Natural killer cell (primary cell): Measurements from ENCODE around the gene YPEL1. TPM values are rescaled to one million over a fixed set of nuclear protein-coding genes. Genes with fewer than 3 reads are reported as not detected.
A peak's percentile ranks its signal among the peaks of the same experiment; 100 is the strongest.

Experiments
- ATAC-seq, 3 donors: fragments of 150-1000 bp in 2 of 3; fragments of 200-7000 bp in 1 of 3; cut with Tn5 transposase; 1 replicate in 1 of 3; 2 replicates in 2 of 3; pipeline ENCODE4 v1.10.0; 2021; ENCODE audit warnings: mild to moderate bottlenecking in 2 of 3, moderate library complexity in 2 of 3
- DNase-seq, 2 donors: peaks; one replicate each; pipeline versions ENCODE4 v3.0.0 to v3.0.0-alpha.2; 2013 to 2021; ENCODE audit warnings: mixed read lengths in 1 of 2
- H3K27ac ChIP-seq: one replicate; pipeline ENCODE4 v1.5.1; 2013; ENCODE audit warnings: mild to moderate bottlenecking, low read length
- H3K27me3 ChIP-seq: one replicate; pipeline ENCODE4 v1.6.1; 2013; ENCODE audit warnings: low read length; ENCODE audit not compliant: control insufficient read depth, insufficient read depth
- H3K36me3 ChIP-seq: one replicate; pipeline ENCODE4 v1.6.1; 2013; ENCODE audit warnings: low read length; ENCODE audit not compliant: control insufficient read depth, insufficient read depth
- H3K4me1 ChIP-seq: one replicate; pipeline ENCODE4 v1.6.1; 2013; ENCODE audit warnings: low read length; ENCODE audit not compliant: control insufficient read depth, insufficient read depth
- H3K4me3 ChIP-seq: one replicate; pipeline ENCODE4 v1.5.1; 2013; ENCODE audit warnings: low read length
- H3K9me3 ChIP-seq: one replicate; pipeline ENCODE4 v1.6.1; 2013; ENCODE audit warnings: low read length; ENCODE audit not compliant: control insufficient read depth, insufficient read depth
- H3K27ac Mint-ChIP-seq, 2 donors: one replicate each; pipeline ENCODE4 v1.8.0; 2022; ENCODE audit warnings: mild to moderate bottlenecking in 2 of 2, mixed read lengths in 2 of 2, moderate library complexity in 1 of 2
- H3K27me3 Mint-ChIP-seq, 2 donors: one replicate each; pipeline ENCODE4 v1.8.0; 2022; ENCODE audit warnings: low read depth in 2 of 2, mixed read lengths in 2 of 2
- H3K36me3 Mint-ChIP-seq: one replicate; pipeline ENCODE4 v1.8.0; 2022; ENCODE audit warnings: mixed read lengths
- H3K4me1 Mint-ChIP-seq, 2 donors: one replicate each; pipeline ENCODE4 v1.8.0; 2022; ENCODE audit warnings: mixed read lengths in 2 of 2
- H3K4me3 Mint-ChIP-seq: one replicate; pipeline ENCODE4 v1.8.0; 2022; ENCODE audit warnings: mild to moderate bottlenecking, moderate library complexity, mixed read lengths
- H3K9me3 Mint-ChIP-seq, 2 donors: one replicate each; pipeline ENCODE4 v1.8.0; 2022; ENCODE audit warnings: mixed read lengths in 2 of 2
- WGBS: methylation state at CpG from one replicate; pipeline ENCODE4 v1.1.7; 2013; ENCODE audit warnings: missing lambda C conversion rate; ENCODE audit not compliant: insufficient coverage; 5-methylcytosine and 5-hydroxymethylcytosine counted together
- intact Hi-C: fragments of 100-400 bp; cut with micrococcal nuclease; formaldehyde crosslinking; loops from one replicate; pipeline ENCODE4 v1.14.2; 2022
- total RNA-seq, 4 donors: library from RNA; stranded (reverse); fragments of 120-200 nt in 1 of 4; gene quantifications; one replicate each; pipeline versions ENCODE4 v1.2.3 to v1.2.4, GENCODE V29; 2013 to 2022
- TF ChIP-seq, protein P1 (sequence below): fragments of 200-600 bp; IDR thresholded peaks from one replicate; pipeline ENCODE4 v1.8.0; 2022; ENCODE audit warnings: antibody characterized with exemption

Gene YPEL1, protein sequence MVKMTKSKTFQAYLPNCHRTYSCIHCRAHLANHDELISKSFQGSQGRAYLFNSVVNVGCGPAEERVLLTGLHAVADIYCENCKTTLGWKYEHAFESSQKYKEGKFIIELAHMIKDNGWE
- 10 to 100 TPM; 59.9 to 86.3 (median 68.8) TPM for total RNA-seq
- total RNA-seq (2013) = 44.7 TPM

DNA sequence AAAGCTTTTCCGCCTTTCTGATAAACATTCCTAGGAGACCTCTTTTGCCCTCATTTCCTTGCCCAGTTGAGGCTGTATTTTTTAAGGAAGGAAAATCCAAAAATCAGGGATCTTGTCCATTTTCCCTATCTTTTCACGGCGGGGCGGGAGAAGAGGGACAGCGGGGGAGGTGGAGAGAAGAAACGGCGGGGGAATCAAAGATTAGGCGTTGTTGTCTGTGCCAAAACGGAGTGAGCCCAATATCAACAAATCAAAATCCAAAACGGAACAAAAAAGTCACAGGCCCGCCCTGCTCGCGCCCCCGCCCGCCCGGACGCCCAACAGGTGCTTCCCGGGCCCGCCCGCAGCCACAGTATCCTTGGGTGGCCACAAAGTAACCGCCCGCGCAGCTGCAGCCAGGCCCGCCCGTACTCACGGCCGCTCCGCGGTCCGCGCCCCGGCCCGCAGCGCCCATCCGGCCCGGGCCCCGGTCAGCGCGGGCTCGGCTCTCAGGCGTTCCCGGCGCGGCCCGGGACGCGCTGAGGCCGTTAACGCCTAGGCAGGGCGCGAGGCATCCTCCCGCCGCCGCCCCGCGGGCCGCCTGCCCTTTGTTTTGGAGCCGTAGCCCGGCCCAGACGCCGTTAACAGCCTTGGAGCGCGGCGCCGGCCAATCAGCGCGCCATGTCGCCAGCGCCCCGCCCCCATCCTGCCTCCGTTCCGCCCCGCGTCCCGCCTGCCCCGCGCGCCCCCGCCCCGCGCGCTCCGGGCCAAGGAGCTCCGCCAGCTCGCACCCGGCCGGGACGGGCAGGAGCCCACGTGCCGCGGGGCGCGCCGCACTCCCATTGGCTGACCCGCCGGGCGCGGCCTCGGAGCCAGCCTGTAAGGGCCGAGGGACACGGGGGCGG is at the start of gene YPEL1:
TSS of gene YPEL1 (minus strand) at position 595 of the 884 bp plus-strand sequence. CDS start 25,050 bp downstream, outside the sequence.
- Mint-ChIP-seq H3K36me3 (no peaks in the 10 kb centered on the region), H3K4me1 (peaks cover 65 to 71% of the 10 kb centered on the region in 2 donors), H3K27ac (peak within 1 kb of the TSS; percentile 95 to 96), H3K27me3 (no peaks in the 10 kb centered on the region), H3K9me3 (no peaks in the 10 kb centered on the region), H3K4me3 (peak within 1 kb of the TSS; percentile 97)
- peaks cover 63% of the 10 kb centered on the region for H3K4me1 ChIP-seq
- H3K27ac ChIP-seq = peak within 1 kb of the TSS; percentile 82
- TF ChIP-seq, protein P1, sequence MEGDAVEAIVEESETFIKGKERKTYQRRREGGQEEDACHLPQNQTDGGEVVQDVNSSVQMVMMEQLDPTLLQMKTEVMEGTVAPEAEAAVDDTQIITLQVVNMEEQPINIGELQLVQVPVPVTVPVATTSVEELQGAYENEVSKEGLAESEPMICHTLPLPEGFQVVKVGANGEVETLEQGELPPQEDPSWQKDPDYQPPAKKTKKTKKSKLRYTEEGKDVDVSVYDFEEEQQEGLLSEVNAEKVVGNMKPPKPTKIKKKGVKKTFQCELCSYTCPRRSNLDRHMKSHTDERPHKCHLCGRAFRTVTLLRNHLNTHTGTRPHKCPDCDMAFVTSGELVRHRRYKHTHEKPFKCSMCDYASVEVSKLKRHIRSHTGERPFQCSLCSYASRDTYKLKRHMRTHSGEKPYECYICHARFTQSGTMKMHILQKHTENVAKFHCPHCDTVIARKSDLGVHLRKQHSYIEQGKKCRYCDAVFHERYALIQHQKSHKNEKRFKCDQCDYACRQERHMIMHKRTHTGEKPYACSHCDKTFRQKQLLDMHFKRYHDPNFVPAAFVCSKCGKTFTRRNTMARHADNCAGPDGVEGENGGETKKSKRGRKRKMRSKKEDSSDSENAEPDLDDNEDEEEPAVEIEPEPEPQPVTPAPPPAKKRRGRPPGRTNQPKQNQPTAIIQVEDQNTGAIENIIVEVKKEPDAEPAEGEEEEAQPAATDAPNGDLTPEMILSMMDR = no peak
- peak; percentile 97 to 99 for DNase-seq
- no peaks in the 10 kb centered on the region for H3K9me3 ChIP-seq
- peaks cover 6% of the 10 kb centered on the region for H3K36me3 ChIP-seq
- H3K4me3 ChIP-seq = peak within 1 kb of the TSS; percentile 66
- intact Hi-C loops = loop anchor here (1.0 to 2.0 kb wide), 2 partner anchors 32 to 131 kb away; partner anchors contain the start of gene MAPK1
- H3K27me3 ChIP-seq = no peaks in the 10 kb centered on the region
- under 1% methylated on average over 101 of the region's 102 CpGs for WGBS
- ATAC-seq = peak; percentile 85 to 97 (median 89)

DNA sequence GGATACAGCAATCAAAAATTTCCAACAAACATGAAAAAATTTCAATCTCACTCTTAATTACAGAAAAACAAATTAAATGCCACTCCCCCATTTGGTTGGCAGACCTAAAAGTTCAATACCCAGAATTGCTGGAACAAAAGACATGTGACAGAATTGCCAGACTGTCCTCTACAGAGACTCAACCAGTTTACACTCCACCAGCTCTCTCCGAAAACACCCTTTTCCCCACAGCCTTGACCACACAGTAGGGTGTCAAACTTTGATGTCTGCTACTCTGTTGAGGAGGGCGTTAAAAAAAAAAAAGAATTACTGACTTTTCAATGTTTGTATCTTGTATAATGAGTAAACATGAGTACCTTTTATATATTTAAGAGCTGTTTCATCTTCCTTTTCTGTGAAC is 44.7 kb upstream of the YPEL1 start:
- Histone ChIP-seq H3K4me1 (peaks cover 32% of the 10 kb centered on the region), H3K9me3 (no peaks in the 10 kb centered on the region), H3K36me3 (peaks cover 34% of the 10 kb centered on the region), H3K4me3 (no peak overlapping the region), H3K27ac (no peak overlapping the region), H3K27me3 (no peaks in the 10 kb centered on the region)
- H3K27me3 Mint-ChIP-seq = no peaks in the 10 kb centered on the region
- WGBS = no CpG with 5 or more reads among the region's 2 CpGs
- intact Hi-C loops = loop anchor here (1.0 to 5.0 kb wide), 2 partner anchors 13 to 37 kb away; no protein-coding TSS in a partner anchor
- H3K36me3 Mint-ChIP-seq = peaks cover 7% of the 10 kb centered on the region
- H3K4me1 Mint-ChIP-seq = peaks cover 42 to 55% of the 10 kb centered on the region in 2 donors
- peak overlapping the region; percentile 74 for H3K4me3 Mint-ChIP-seq
- H3K9me3 Mint-ChIP-seq = no peaks in the 10 kb centered on the region
- peak overlapping the region; percentile 84 to 87 for H3K27ac Mint-ChIP-seq
- DNase-seq (peak; percentile 43 to 60), ATAC-seq (peak; percentile 91 to 99 (median 92))
- TF ChIP-seq, protein P1 = no peak

DNA sequence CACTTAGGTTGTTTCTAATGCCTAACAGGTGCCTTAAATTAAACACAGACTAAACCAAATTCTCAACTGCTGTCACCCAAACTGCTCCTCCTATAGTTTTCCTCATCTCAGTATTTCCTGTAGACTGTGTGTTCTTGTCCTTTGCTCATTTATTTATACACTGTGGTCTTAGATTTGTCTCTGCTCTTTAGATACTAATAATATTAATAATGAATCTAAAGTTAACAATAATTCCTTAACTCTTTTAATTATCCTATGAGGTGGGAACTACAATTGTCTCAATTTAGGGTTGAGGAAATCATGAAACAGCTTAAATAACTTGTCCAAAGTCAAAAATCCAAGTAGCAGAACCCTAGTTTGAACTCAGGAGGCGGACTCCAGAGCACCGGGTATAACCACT is 43.9 kb upstream of the YPEL1 start:
- Histone ChIP-seq H3K27ac (no peak overlapping the region), H3K9me3 (no peaks in the 10 kb centered on the region), H3K27me3 (no peaks in the 10 kb centered on the region), H3K4me1 (peaks cover 30% of the 10 kb centered on the region), H3K36me3 (peaks cover 26% of the 10 kb centered on the region), H3K4me3 (no peak overlapping the region)
- Mint-ChIP-seq H3K9me3 (no peaks in the 10 kb centered on the region), H3K4me3 (peak overlapping the region; percentile 54), H3K27ac (peak overlapping the region; percentile 23 to 87), H3K36me3 (peaks cover 7% of the 10 kb centered on the region), H3K4me1 (peaks cover 35 to 55% of the 10 kb centered on the region in 2 donors), H3K27me3 (no peaks in the 10 kb centered on the region)
- intact Hi-C loops = no loop called here
- ATAC-seq (no peak), DNase-seq (no peak)
- TF ChIP-seq, protein P1 = no peak
- WGBS = 83% methylated on average over 2 of the region's 2 CpGs
